ENCODE measurements around the gene SNX30.

DNA sequence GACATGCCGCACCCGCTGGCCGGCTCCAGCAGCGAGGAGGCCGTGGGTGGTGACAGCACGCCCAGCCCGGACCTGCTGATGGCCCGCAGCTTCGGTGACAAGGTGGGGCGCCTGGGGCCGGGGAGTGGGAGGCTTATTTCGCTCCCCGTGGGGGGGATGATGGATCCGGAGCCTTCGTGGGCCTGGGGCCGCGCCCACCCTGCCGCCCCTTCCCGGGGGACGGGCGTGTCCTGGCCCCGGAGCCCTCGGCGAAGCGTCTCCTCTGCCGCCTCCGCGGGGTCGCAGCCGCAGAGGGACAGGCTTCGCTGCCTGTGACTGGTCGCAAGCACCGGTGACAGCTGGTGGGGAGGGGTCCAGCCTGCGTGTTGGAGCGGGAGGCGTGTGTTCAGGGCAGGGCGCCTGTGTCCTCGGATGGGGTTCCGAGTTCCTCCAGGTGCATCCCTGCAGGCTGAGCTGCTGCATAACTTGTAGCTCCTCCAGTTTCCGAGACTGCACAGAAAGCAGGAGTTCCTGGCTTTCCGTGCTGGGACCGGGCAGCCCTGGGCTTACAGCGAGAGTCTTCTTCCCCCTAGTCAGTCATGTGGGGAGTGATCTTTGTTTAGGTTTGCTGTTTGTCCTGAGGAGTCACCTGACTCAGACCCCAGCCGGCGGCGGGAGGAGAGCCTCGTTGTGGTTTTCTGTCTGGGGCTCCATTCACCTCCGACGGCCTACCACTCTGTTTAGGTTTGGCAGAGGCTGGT is 666 bp downstream of the SNX30 start:
- no peak for TF ChIP-seq EZH2 (IDR thresholded peaks at IDR 0.05; ENCODE audit: borderline replicate concordance)
- TF ChIP-seq, protein P1, sequence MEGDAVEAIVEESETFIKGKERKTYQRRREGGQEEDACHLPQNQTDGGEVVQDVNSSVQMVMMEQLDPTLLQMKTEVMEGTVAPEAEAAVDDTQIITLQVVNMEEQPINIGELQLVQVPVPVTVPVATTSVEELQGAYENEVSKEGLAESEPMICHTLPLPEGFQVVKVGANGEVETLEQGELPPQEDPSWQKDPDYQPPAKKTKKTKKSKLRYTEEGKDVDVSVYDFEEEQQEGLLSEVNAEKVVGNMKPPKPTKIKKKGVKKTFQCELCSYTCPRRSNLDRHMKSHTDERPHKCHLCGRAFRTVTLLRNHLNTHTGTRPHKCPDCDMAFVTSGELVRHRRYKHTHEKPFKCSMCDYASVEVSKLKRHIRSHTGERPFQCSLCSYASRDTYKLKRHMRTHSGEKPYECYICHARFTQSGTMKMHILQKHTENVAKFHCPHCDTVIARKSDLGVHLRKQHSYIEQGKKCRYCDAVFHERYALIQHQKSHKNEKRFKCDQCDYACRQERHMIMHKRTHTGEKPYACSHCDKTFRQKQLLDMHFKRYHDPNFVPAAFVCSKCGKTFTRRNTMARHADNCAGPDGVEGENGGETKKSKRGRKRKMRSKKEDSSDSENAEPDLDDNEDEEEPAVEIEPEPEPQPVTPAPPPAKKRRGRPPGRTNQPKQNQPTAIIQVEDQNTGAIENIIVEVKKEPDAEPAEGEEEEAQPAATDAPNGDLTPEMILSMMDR (IDR thresholded peaks at IDR 0.05; ENCODE audit: poor library complexity) = no peak

All from hepatocyte (in vitro differentiated cells).